Natural killer cell (primary cell): ENCODE measurements around the gene MAN2A2. TPM values are rescaled to one million over a fixed set of nuclear protein-coding genes. Genes with fewer than 3 reads are reported as not detected.
"Not testable (repeated sequence)": the region's sequence is repeated elsewhere in the genome, so short reads cannot be mapped to it uniquely, and the experiment has no call there.

Source experiments
- ATAC-seq, 3 donors: fragments of 150-1000 bp in 2 of 3; fragments of 200-7000 bp in 1 of 3; cut with Tn5 transposase; 1 replicate in 1 of 3; 2 replicates in 2 of 3; pipeline ENCODE4 v1.10.0; 2021; ENCODE audit warnings: mild to moderate bottlenecking in 2 of 3, moderate library complexity in 2 of 3
- DNase-seq, 2 donors: peaks; one replicate each; pipeline versions ENCODE4 v3.0.0 to v3.0.0-alpha.2; 2013 to 2021; ENCODE audit warnings: mixed read lengths in 1 of 2
- H3K27ac ChIP-seq: one replicate; pipeline ENCODE4 v1.5.1; 2013; ENCODE audit warnings: mild to moderate bottlenecking, low read length
- H3K27me3 ChIP-seq: one replicate; pipeline ENCODE4 v1.6.1; 2013; ENCODE audit warnings: low read length; ENCODE audit not compliant: control insufficient read depth, insufficient read depth
- H3K36me3 ChIP-seq: one replicate; pipeline ENCODE4 v1.6.1; 2013; ENCODE audit warnings: low read length; ENCODE audit not compliant: control insufficient read depth, insufficient read depth
- H3K4me1 ChIP-seq: one replicate; pipeline ENCODE4 v1.6.1; 2013; ENCODE audit warnings: low read length; ENCODE audit not compliant: control insufficient read depth, insufficient read depth
- H3K4me3 ChIP-seq: one replicate; pipeline ENCODE4 v1.5.1; 2013; ENCODE audit warnings: low read length
- H3K9me3 ChIP-seq: one replicate; pipeline ENCODE4 v1.6.1; 2013; ENCODE audit warnings: low read length; ENCODE audit not compliant: control insufficient read depth, insufficient read depth
- H3K27ac Mint-ChIP-seq, 2 donors: one replicate each; pipeline ENCODE4 v1.8.0; 2022; ENCODE audit warnings: mild to moderate bottlenecking in 2 of 2, mixed read lengths in 2 of 2, moderate library complexity in 1 of 2
- H3K27me3 Mint-ChIP-seq, 2 donors: one replicate each; pipeline ENCODE4 v1.8.0; 2022; ENCODE audit warnings: low read depth in 2 of 2, mixed read lengths in 2 of 2
- H3K36me3 Mint-ChIP-seq: one replicate; pipeline ENCODE4 v1.8.0; 2022; ENCODE audit warnings: mixed read lengths
- H3K4me1 Mint-ChIP-seq, 2 donors: one replicate each; pipeline ENCODE4 v1.8.0; 2022; ENCODE audit warnings: mixed read lengths in 2 of 2
- H3K4me3 Mint-ChIP-seq: one replicate; pipeline ENCODE4 v1.8.0; 2022; ENCODE audit warnings: mild to moderate bottlenecking, moderate library complexity, mixed read lengths
- H3K9me3 Mint-ChIP-seq, 2 donors: one replicate each; pipeline ENCODE4 v1.8.0; 2022; ENCODE audit warnings: mixed read lengths in 2 of 2
- WGBS: methylation state at CpG from one replicate; pipeline ENCODE4 v1.1.7; 2013; ENCODE audit warnings: missing lambda C conversion rate; ENCODE audit not compliant: insufficient coverage; 5-methylcytosine and 5-hydroxymethylcytosine counted together
- intact Hi-C: fragments of 100-400 bp; cut with micrococcal nuclease; formaldehyde crosslinking; loops from one replicate; pipeline ENCODE4 v1.14.2; 2022
- total RNA-seq, 4 donors: library from RNA; stranded (reverse); fragments of 120-200 nt in 1 of 4; gene quantifications; one replicate each; pipeline versions ENCODE4 v1.2.3 to v1.2.4, GENCODE V29; 2013 to 2022
- TF ChIP-seq, protein P1 (sequence below): fragments of 200-600 bp; IDR thresholded peaks from one replicate; pipeline ENCODE4 v1.8.0; 2022; ENCODE audit warnings: antibody characterized with exemption

Gene MAN2A2
- total RNA-seq, 3 donors from 2014 or later (not counting 1 experiment from before 2014, with no cell fraction given), result 158 to 200 (median 177) TPM

GRCh38 chr15:90873998-90874605 lies 29.0 kb upstream of the MAN2A2 start:
- WGBS, result 42% methylated on average over 15 of the region's 15 CpGs
- no peaks in the 10 kb centered on the region for H3K27me3 Mint-ChIP-seq
- DNase-seq (no peak), ATAC-seq (no peak)
- intact Hi-C loops, result loop anchor here (5.0 kb wide), 2 partner anchors 37 to 57 kb away; no protein-coding TSS in a partner anchor
- peak overlapping the region; percentile 94 for H3K4me3 Mint-ChIP-seq
- Histone ChIP-seq H3K36me3 (peaks cover 36% of the 10 kb centered on the region), H3K4me3 (no peak overlapping the region), H3K27ac (no peak overlapping the region), H3K4me1 (peaks cover 56% of the 10 kb centered on the region), H3K27me3 (no peaks in the 10 kb centered on the region), H3K9me3 (no peaks in the 10 kb centered on the region)
- H3K9me3 Mint-ChIP-seq, result no peaks in the 10 kb centered on the region
- no peaks in the 10 kb centered on the region for H3K36me3 Mint-ChIP-seq
- peak overlapping the region; percentile 84 to 89 for H3K27ac Mint-ChIP-seq
- peaks cover 44 to 60% of the 10 kb centered on the region in 2 donors for H3K4me1 Mint-ChIP-seq
- TF ChIP-seq, protein P1, sequence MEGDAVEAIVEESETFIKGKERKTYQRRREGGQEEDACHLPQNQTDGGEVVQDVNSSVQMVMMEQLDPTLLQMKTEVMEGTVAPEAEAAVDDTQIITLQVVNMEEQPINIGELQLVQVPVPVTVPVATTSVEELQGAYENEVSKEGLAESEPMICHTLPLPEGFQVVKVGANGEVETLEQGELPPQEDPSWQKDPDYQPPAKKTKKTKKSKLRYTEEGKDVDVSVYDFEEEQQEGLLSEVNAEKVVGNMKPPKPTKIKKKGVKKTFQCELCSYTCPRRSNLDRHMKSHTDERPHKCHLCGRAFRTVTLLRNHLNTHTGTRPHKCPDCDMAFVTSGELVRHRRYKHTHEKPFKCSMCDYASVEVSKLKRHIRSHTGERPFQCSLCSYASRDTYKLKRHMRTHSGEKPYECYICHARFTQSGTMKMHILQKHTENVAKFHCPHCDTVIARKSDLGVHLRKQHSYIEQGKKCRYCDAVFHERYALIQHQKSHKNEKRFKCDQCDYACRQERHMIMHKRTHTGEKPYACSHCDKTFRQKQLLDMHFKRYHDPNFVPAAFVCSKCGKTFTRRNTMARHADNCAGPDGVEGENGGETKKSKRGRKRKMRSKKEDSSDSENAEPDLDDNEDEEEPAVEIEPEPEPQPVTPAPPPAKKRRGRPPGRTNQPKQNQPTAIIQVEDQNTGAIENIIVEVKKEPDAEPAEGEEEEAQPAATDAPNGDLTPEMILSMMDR, result no peak

GRCh38 chr15:90874986-90875385 lies 28.1 kb upstream of the MAN2A2 start:
- H3K27ac ChIP-seq, H3K9me3 Mint-ChIP-seq, H3K27me3 Mint-ChIP-seq, H3K36me3 Mint-ChIP-seq, H3K4me3 ChIP-seq, ATAC-seq, DNase-seq, H3K27me3 ChIP-seq, H3K9me3 ChIP-seq: not testable (repeated sequence)
- WGBS, result 81% methylated on average over 9 of the region's 9 CpGs
- peaks cover 37 to 51% of the 10 kb centered on the region in 2 donors for H3K4me1 Mint-ChIP-seq
- intact Hi-C loops, result loop anchor here (5.0 kb wide), 2 partner anchors 38 to 58 kb away; no protein-coding TSS in a partner anchor
- H3K27ac Mint-ChIP-seq, result peak overlapping the region in 1 of 2 donors; percentile 89
- Histone ChIP-seq H3K36me3 (peaks cover 45% of the 10 kb centered on the region), H3K4me1 (peaks cover 47% of the 10 kb centered on the region)
- H3K4me3 Mint-ChIP-seq, result peak overlapping the region; percentile 56

GRCh38 chr15:90875549-90875981 lies 27.5 kb upstream of the MAN2A2 start:
- TF ChIP-seq, protein P1, result no peak
- H3K9me3 ChIP-seq, result no peaks in the 10 kb centered on the region
- H3K27me3 ChIP-seq, result no peaks in the 10 kb centered on the region
- H3K4me1 Mint-ChIP-seq, result peaks cover 31 to 45% of the 10 kb centered on the region in 2 donors
- H3K4me3 Mint-ChIP-seq, result no peak overlapping the region
- peaks cover 51% of the 10 kb centered on the region for H3K36me3 ChIP-seq
- WGBS, result 90% methylated on average over 12 of the region's 12 CpGs
- no peaks in the 10 kb centered on the region for H3K9me3 Mint-ChIP-seq
- no peak overlapping the region for H3K27ac ChIP-seq
- H3K36me3 Mint-ChIP-seq, result no peaks in the 10 kb centered on the region
- no peak overlapping the region for H3K4me3 ChIP-seq
- no peak for DNase-seq
- no peaks in the 10 kb centered on the region for H3K27me3 Mint-ChIP-seq
- H3K27ac Mint-ChIP-seq, result peak overlapping the region in 1 of 2 donors; percentile 78
- intact Hi-C loops, result no loop called here
- H3K4me1 ChIP-seq, result peaks cover 41% of the 10 kb centered on the region
- ATAC-seq, result no peak

- Histone ChIP-seq H3K4me1 (peaks cover 37% of the 10 kb centered on the region), H3K4me3 (no peak overlapping the region), H3K36me3 (peaks cover 56% of the 10 kb centered on the region), H3K27me3 (no peaks in the 10 kb centered on the region), H3K9me3 (no peaks in the 10 kb centered on the region), H3K27ac (no peak overlapping the region)
- DNase-seq (no peak), ATAC-seq (no peak)
- H3K27ac Mint-ChIP-seq, result peak overlapping the region; percentile 69 to 78
- no peaks in the 10 kb centered on the region for H3K36me3 Mint-ChIP-seq
- no peaks in the 10 kb centered on the region for H3K9me3 Mint-ChIP-seq
- H3K27me3 Mint-ChIP-seq, result no peaks in the 10 kb centered on the region
- 92% methylated on average over 20 of the region's 20 CpGs for WGBS
- H3K4me1 Mint-ChIP-seq, result peaks cover 27 to 40% of the 10 kb centered on the region in 2 donors
- TF ChIP-seq, protein P1, result no peak
- intact Hi-C loops, result no loop called here
- no peak overlapping the region for H3K4me3 Mint-ChIP-seq
Observed at GRCh38 chr15:90876046-90876445, 27.1 kb upstream of the MAN2A2 start.
